HepG2 (cell line): ENCODE results near the gene ASIC2.

Experiments
- EP300 ChIP-seq, 3 experiments: sonication (generic) in 1 of 3; formaldehyde crosslinking in 1 of 3; IDR thresholded peaks; 2 replicates each; pipeline versions ENCODE4 v1.5.1 to v1.6.1; 2011 to 2020; ENCODE audit warnings: low read depth in 2 of 3, low read length in 2 of 3, borderline replicate concordance in 1 of 3, improper control_type of control experiment in 1 of 3, mild to moderate bottlenecking in 1 of 3, missing genetic modification reagents in 1 of 3, moderate library complexity in 1 of 3
- MTA1 ChIP-seq: sonication (generic); formaldehyde crosslinking; IDR thresholded peaks from 2 replicates; pipeline ENCODE4 v1.4.0; 2020; ENCODE audit warnings: missing genetic modification reagents, mild to moderate bottlenecking, borderline replicate concordance
- MTF2 ChIP-seq: sonication (generic); formaldehyde crosslinking; IDR thresholded peaks from 2 replicates; pipeline ENCODE4 v1.5.0; 2020; ENCODE audit warnings: missing genetic modification reagents, borderline replicate concordance
- MYC ChIP-seq: sonication (generic); formaldehyde crosslinking; IDR thresholded peaks from 2 replicates; pipeline ENCODE4 v1.9.0; 2021; ENCODE audit warnings: missing genetic modification reagents, borderline replicate concordance
- REPIN1 ChIP-seq: sonication (generic); formaldehyde crosslinking; IDR thresholded peaks from 2 replicates; pipeline ENCODE4 v1.8.0; 2022; ENCODE audit warnings: missing genetic modification reagents, low read depth, mild to moderate bottlenecking, borderline replicate concordance
- ZNF749 ChIP-seq: sonication (generic); formaldehyde crosslinking; IDR thresholded peaks from 2 replicates; pipeline ENCODE4 v1.8.0; 2022; ENCODE audit warnings: mild to moderate bottlenecking, missing genetic modification reagents, moderate library complexity, borderline replicate concordance
- TF ChIP-seq, protein P1 (sequence below), 2 experiments: IDR thresholded peaks; 2 replicates each; pipeline ENCODE4 v1.6.1; 2011 to 2012; ENCODE audit warnings: low read length in 2 of 2, borderline replicate concordance in 1 of 2, low read depth in 1 of 2, mild to moderate bottlenecking in 1 of 2, moderate library complexity in 1 of 2
- TF ChIP-seq, protein P2 (sequence below): sonication (generic); formaldehyde crosslinking; IDR thresholded peaks from 2 replicates; pipeline ENCODE4 v1.4.0; 2020; ENCODE audit warnings: mild to moderate bottlenecking, missing genetic modification reagents
- TF ChIP-seq, protein P3 (sequence below): sonication (generic); formaldehyde crosslinking; IDR thresholded peaks from 2 replicates; pipeline ENCODE4 v1.5.0; 2020; ENCODE audit warnings: mild to moderate bottlenecking, missing genetic modification reagents, moderate library complexity
- TF ChIP-seq, protein P4 (sequence below): sonication (generic); formaldehyde crosslinking; IDR thresholded peaks from 2 replicates; pipeline ENCODE4 v1.5.0; 2020; ENCODE audit warnings: missing genetic modification reagents

DNA sequence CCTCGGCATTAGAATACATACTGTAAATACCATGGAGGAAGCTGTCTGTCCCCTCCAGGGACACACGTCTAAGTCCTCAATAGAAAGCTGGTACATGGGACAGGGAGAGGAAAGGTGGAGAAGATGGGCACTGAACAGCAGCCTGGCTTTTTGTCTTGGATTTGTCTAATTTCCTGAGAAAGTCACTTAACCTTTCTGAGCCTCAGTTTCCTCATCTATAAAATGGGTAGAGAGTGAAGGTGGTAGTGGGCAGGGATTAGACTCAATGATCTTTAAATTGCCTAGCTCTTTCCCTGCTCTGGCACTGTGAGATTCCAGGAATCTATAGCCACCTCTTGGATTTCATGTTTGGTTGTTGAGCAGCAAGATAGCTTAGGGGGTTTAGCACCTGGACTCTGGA is 96.2 kb downstream of the ASIC2 start:
- no peak for TF ChIP-seq REPIN1 (CRISPR knock-in tag)
- TF ChIP-seq, protein P1, sequence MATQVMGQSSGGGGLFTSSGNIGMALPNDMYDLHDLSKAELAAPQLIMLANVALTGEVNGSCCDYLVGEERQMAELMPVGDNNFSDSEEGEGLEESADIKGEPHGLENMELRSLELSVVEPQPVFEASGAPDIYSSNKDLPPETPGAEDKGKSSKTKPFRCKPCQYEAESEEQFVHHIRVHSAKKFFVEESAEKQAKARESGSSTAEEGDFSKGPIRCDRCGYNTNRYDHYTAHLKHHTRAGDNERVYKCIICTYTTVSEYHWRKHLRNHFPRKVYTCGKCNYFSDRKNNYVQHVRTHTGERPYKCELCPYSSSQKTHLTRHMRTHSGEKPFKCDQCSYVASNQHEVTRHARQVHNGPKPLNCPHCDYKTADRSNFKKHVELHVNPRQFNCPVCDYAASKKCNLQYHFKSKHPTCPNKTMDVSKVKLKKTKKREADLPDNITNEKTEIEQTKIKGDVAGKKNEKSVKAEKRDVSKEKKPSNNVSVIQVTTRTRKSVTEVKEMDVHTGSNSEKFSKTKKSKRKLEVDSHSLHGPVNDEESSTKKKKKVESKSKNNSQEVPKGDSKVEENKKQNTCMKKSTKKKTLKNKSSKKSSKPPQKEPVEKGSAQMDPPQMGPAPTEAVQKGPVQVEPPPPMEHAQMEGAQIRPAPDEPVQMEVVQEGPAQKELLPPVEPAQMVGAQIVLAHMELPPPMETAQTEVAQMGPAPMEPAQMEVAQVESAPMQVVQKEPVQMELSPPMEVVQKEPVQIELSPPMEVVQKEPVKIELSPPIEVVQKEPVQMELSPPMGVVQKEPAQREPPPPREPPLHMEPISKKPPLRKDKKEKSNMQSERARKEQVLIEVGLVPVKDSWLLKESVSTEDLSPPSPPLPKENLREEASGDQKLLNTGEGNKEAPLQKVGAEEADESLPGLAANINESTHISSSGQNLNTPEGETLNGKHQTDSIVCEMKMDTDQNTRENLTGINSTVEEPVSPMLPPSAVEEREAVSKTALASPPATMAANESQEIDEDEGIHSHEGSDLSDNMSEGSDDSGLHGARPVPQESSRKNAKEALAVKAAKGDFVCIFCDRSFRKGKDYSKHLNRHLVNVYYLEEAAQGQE (IDR thresholded peaks at IDR 0.05; ENCODE audit: borderline replicate concordance in 1 of 2, low read depth in 1 of 2, low read length in 2 of 2) = no peak
- no peak for TF ChIP-seq EP300 (IDR thresholded peaks at IDR 0.05; ENCODE audit: low read depth in 2 of 2, low read length in 2 of 2)
- no peak for TF ChIP-seq EP300 (CRISPR knock-in tag; IDR thresholded peaks at IDR 0.05; ENCODE audit: borderline replicate concordance)
- no peak for TF ChIP-seq MTA1 (CRISPR knock-in tag)
- TF ChIP-seq, protein P2, sequence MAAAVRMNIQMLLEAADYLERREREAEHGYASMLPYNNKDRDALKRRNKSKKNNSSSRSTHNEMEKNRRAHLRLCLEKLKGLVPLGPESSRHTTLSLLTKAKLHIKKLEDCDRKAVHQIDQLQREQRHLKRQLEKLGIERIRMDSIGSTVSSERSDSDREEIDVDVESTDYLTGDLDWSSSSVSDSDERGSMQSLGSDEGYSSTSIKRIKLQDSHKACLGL = no peak
- TF ChIP-seq ZNF749 = no peak
- TF ChIP-seq MTF2 (CRISPR knock-in tag) = no peak
- TF ChIP-seq, protein P3, sequence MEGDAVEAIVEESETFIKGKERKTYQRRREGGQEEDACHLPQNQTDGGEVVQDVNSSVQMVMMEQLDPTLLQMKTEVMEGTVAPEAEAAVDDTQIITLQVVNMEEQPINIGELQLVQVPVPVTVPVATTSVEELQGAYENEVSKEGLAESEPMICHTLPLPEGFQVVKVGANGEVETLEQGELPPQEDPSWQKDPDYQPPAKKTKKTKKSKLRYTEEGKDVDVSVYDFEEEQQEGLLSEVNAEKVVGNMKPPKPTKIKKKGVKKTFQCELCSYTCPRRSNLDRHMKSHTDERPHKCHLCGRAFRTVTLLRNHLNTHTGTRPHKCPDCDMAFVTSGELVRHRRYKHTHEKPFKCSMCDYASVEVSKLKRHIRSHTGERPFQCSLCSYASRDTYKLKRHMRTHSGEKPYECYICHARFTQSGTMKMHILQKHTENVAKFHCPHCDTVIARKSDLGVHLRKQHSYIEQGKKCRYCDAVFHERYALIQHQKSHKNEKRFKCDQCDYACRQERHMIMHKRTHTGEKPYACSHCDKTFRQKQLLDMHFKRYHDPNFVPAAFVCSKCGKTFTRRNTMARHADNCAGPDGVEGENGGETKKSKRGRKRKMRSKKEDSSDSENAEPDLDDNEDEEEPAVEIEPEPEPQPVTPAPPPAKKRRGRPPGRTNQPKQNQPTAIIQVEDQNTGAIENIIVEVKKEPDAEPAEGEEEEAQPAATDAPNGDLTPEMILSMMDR (CRISPR knock-in tag) = no peak
- TF ChIP-seq, protein P4, sequence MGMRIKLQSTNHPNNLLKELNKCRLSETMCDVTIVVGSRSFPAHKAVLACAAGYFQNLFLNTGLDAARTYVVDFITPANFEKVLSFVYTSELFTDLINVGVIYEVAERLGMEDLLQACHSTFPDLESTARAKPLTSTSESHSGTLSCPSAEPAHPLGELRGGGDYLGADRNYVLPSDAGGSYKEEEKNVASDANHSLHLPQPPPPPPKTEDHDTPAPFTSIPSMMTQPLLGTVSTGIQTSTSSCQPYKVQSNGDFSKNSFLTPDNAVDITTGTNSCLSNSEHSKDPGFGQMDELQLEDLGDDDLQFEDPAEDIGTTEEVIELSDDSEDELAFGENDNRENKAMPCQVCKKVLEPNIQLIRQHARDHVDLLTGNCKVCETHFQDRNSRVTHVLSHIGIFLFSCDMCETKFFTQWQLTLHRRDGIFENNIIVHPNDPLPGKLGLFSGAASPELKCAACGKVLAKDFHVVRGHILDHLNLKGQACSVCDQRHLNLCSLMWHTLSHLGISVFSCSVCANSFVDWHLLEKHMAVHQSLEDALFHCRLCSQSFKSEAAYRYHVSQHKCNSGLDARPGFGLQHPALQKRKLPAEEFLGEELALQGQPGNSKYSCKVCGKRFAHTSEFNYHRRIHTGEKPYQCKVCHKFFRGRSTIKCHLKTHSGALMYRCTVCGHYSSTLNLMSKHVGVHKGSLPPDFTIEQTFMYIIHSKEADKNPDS (CRISPR knock-in tag) = no peak
- TF ChIP-seq MYC (CRISPR knock-in tag) = no peak
